Liver (tissue), 10 donors: ENCODE results near the gene HSPA2. TPM values are rescaled to one million over a fixed set of nuclear protein-coding genes. Genes with fewer than 3 reads are reported as not detected.

ENCODE experiments used
- DNase-seq: peaks from one replicate; pipeline ENCODE4 v3.0.0-alpha.2; 2017; ENCODE audit warnings: low spot score
- H3K27ac ChIP-seq, 2 donors: one replicate each; pipeline ENCODE4 v1.7.0; 2013; ENCODE audit warnings: inconsistent platforms in 2 of 2, low read length in 2 of 2, control low read depth in 1 of 2, low read depth in 1 of 2, mild to moderate bottlenecking in 1 of 2
- H3K27me3 ChIP-seq, 4 donors: one replicate each; pipeline versions ENCODE4 v1.6.1 to v1.7.0; 2013; ENCODE audit warnings: low read length in 3 of 4, inconsistent platforms in 1 of 4, mild to moderate bottlenecking in 1 of 4, moderate library complexity in 1 of 4; ENCODE audit not compliant: control insufficient read depth in 4 of 4, insufficient read depth in 4 of 4
- H3K36me3 ChIP-seq, 4 donors: one replicate each; pipeline versions ENCODE4 v1.6.1 to v1.7.0; 2013; ENCODE audit warnings: low read length in 3 of 4, mild to moderate bottlenecking in 3 of 4, low read depth in 1 of 4, moderate library complexity in 1 of 4; ENCODE audit not compliant: control insufficient read depth in 4 of 4, insufficient read depth in 3 of 4
- H3K4me1 ChIP-seq, 4 donors: one replicate each; pipeline versions ENCODE4 v1.6.1 to v1.7.0; 2013; ENCODE audit warnings: low read length in 3 of 4, mild to moderate bottlenecking in 3 of 4, moderate library complexity in 1 of 4; ENCODE audit not compliant: control insufficient read depth in 4 of 4, insufficient read depth in 4 of 4
- H3K4me3 ChIP-seq, 3 donors: one replicate each; pipeline versions ENCODE4 v1.6.1 to v1.7.0; 2013; ENCODE audit warnings: low read length in 3 of 3, control low read depth in 1 of 3, low read depth in 1 of 3, mild to moderate bottlenecking in 1 of 3
- H3K9ac ChIP-seq, 2 donors: one replicate each; pipeline ENCODE4 v1.7.0; 2013; ENCODE audit warnings: low read length in 2 of 2, mild to moderate bottlenecking in 2 of 2, moderate library complexity in 2 of 2, control low read depth in 1 of 2, low read depth in 1 of 2
- H3K9me3 ChIP-seq, 4 donors: one replicate each; pipeline versions ENCODE4 v1.6.1 to v1.7.0; 2013; ENCODE audit warnings: low read length in 3 of 4; ENCODE audit not compliant: control insufficient read depth in 4 of 4
- ATF3 ChIP-seq: IDR thresholded peaks from 2 replicates; pipeline ENCODE4 v1.6.1; 2016; ENCODE audit warnings: antibody characterized with exemption
- EGR1 ChIP-seq, 2 donors: IDR thresholded peaks; 2 replicates each; pipeline ENCODE4 v1.6.1; 2016 to 2018; ENCODE audit warnings: antibody characterized with exemption in 2 of 2, low read depth in 2 of 2
- FOXA2 ChIP-seq: IDR thresholded peaks from 2 replicates; pipeline ENCODE4 v1.6.1; 2016; ENCODE audit warnings: antibody characterized with exemption
- HNF4A ChIP-seq, 2 donors: conservative IDR thresholded peaks; 2 replicates each; pipeline ENCODE4 v1.6.1; 2016; ENCODE audit warnings: antibody characterized with exemption in 2 of 2, mild to moderate bottlenecking in 2 of 2
- HNF4G ChIP-seq: IDR thresholded peaks from 2 replicates; pipeline ENCODE4 v1.6.1; 2016; ENCODE audit warnings: antibody characterized with exemption
- NR2F2 ChIP-seq: IDR thresholded peaks from 2 replicates; pipeline ENCODE4 v1.6.1; 2016; ENCODE audit warnings: antibody characterized with exemption
- RXRA ChIP-seq, 2 donors: IDR thresholded peaks; 2 replicates each; pipeline ENCODE4 v1.6.1; 2017 to 2018; ENCODE audit warnings: antibody characterized with exemption in 2 of 2, mild to moderate bottlenecking in 1 of 2
- SP1 ChIP-seq: IDR thresholded peaks from 2 replicates; pipeline ENCODE4 v1.6.1; 2018; ENCODE audit warnings: antibody characterized with exemption, mild to moderate bottlenecking
- WGBS: extraction: QIAGEN DNeasy Blood & Tissue Kit; methylation state at CpG from one replicate; pipeline ENCODE4 v1.1.7; 2013; 5-methylcytosine and 5-hydroxymethylcytosine counted together
- polyA plus RNA-seq, 2 donors: library from polyadenylated mRNA; stranded (reverse) in 1 of 2; unstranded in 1 of 2; fragments of 200-250 nt in 1 of 2; fragments of >200 nt in 1 of 2; fragmentation: Nextera tagmentation in 1 of 2; extraction: Ambion mirVana in 1 of 2; gene quantifications; one replicate each; pipeline versions ENCODE4 v1.2.1 to v1.2.3, GENCODE V29; 2013 to 2015
- small RNA-seq: library from RNA; depleted of rRNA; stranded (forward); fragments of <200 nt; gene quantifications from one replicate; pipeline ENCODE3, GENCODE V24; 2014
- total RNA-seq, 2 donors: library from RNA; depleted of rRNA; stranded (reverse); fragments of >200 nt; gene quantifications; one replicate each; pipeline ENCODE4 v1.2.3, GENCODE V29; 2014
- donor health status: healthy.
- donor health status: healthy.
- donor health status: healthy.
- donor health status: healthy.
- donor health status: healthy.

HSPA2 gene
- total and polyA plus RNA-seq, 4 donors: 1.2 to 5.6 (median 4.1) TPM

GRCh38 chr14:64591809-64592208, 51.3 kb downstream of the HSPA2 start:
- no peaks in the 10 kb centered on the region for H3K9me3 ChIP-seq
- no peak for DNase-seq
- H3K36me3 ChIP-seq: no peaks in the 10 kb centered on the region
- no peak overlapping the region for H3K4me3 ChIP-seq
- H3K9ac ChIP-seq: no peak overlapping the region
- H3K4me1 ChIP-seq: no peaks in the 10 kb centered on the region
- no peaks in the 10 kb centered on the region for H3K27me3 ChIP-seq
- H3K27ac ChIP-seq: no peak overlapping the region
- 94% methylated on average over 3 of the region's 3 CpGs for WGBS
- TF ChIP-seq RXRA (IDR thresholded peaks at IDR 0.05): no peak
- TF ChIP-seq NR2F2: no peak
- TF ChIP-seq SP1: no peak
- no peak for TF ChIP-seq HNF4G
- TF ChIP-seq FOXA2: no peak
- TF ChIP-seq HNF4A (conservative IDR thresholded peaks at IDR 0.05): no peak
- no peak for TF ChIP-seq ATF3
- no peak for TF ChIP-seq EGR1 (IDR thresholded peaks at IDR 0.05; ENCODE audit: low read depth in 2 of 2)

Small RNAs within 50 kb of the gene (small RNA-seq; reads per million reads assigned to genes)
- gene AL049869.4: not detected

Other genes starting within 250 kb of the HSPA2 start
- gene ESR2, start 246.4 kb upstream of the HSPA2 start, total RNA-seq: under 1 TPM; 0.08 to 0.09 TPM
- under 1 TPM; 0.01 to 0.28 TPM for gene ESR2, start 246.4 kb upstream of the HSPA2 start, polyA plus RNA-seq
- gene MTHFD1, start 152.4 kb upstream of the HSPA2 start, total RNA-seq: 100 to 1,000 TPM in 1 of 2 donors, 10 to 100 TPM in 1; 43.8 to 203 TPM
- gene MTHFD1, start 152.4 kb upstream of the HSPA2 start, polyA plus RNA-seq: 100 to 1,000 TPM; 110 to 134 TPM
- 1 to 10 TPM in 1 of 2 donors, under 1 TPM in 1; 0.28 to 2.3 TPM for gene AKAP5, start 75.2 kb upstream of the HSPA2 start, total RNA-seq
- gene AKAP5, start 75.2 kb upstream of the HSPA2 start, polyA plus RNA-seq: under 1 TPM; 0.07 to 0.25 TPM
- gene ZBTB25, start 36.9 kb upstream of the HSPA2 start, total RNA-seq: 1 to 10 TPM; 3.2 to 5.9 TPM
- gene ZBTB25, start 36.9 kb upstream of the HSPA2 start, polyA plus RNA-seq: 1 to 10 TPM; 1.4 to 4.1 TPM
- 10 to 100 TPM; 15.1 to 29.3 TPM for gene ZBTB1, start 36.0 kb upstream of the HSPA2 start, total RNA-seq
- 1 to 10 TPM; 5.4 to 6.4 TPM for gene ZBTB1, start 36.0 kb upstream of the HSPA2 start, polyA plus RNA-seq
- gene PPP1R36, start 9.2 kb downstream of the HSPA2 start, total RNA-seq: under 1 TPM; 0.08 to 0.09 TPM
- gene PPP1R36, start 9.2 kb downstream of the HSPA2 start, polyA plus RNA-seq: under 1 TPM in 1 of 2 donors, not detected in 1; 0.08 TPM
- 10 to 100 TPM; 14.5 to 14.7 TPM for gene PLEKHG3, start 163.7 kb downstream of the HSPA2 start, total RNA-seq
- 10 to 100 TPM in 1 of 2 donors, 1 to 10 TPM in 1; 8.4 to 21.3 TPM for gene PLEKHG3, start 163.7 kb downstream of the HSPA2 start, polyA plus RNA-seq